ENCODE measurements around the gene CFAP54.

The CFAP54 gene

DNA sequence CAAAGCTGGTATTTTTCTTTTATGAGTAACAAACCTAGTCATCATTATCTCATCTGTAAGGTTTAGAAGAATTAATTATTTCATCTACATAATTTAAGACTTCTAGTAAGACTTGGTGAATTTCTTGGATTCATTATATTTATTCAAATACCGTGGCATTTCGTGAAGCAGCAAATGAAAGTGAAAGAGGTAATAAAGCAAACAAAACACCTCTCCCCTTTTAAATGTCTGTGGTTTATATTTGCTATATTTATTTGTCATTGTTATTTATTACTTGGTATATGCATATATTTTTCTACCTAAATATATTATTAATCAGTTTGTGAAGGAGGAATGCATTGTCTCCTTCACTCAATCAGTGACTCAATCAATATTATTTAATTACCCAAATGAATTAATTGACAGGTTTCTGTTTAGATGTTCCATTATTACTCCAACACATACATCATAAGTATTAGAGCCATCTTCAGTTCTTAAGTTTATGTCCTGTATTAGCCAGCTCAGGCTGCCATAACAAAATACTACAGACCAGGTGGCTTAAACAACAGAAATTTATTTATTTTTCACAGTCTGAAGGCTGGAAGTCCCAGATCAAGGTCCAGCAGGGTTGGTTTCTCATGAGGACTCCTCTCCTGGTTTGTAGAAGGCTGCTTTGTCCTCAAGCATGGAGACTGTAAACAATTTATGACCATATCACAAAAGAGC, 6.6 kb downstream of the CFAP54 start:
- no peak for TF ChIP-seq PAX5 (IDR thresholded peaks at IDR 0.05; ENCODE audit: insufficient read depth, low read length, severe bottlenecking)
- no peak for TF ChIP-seq POLR2A (IDR thresholded peaks at IDR 0.05; ENCODE audit: low read depth, low read length)
- no peak for TF ChIP-seq POLR2AphosphoS5 (IDR thresholded peaks at IDR 0.05; ENCODE audit: low read depth, low read length)
- DNase-seq (ENCODE audit: insufficient read length, low spot score), result no peak

DNA sequence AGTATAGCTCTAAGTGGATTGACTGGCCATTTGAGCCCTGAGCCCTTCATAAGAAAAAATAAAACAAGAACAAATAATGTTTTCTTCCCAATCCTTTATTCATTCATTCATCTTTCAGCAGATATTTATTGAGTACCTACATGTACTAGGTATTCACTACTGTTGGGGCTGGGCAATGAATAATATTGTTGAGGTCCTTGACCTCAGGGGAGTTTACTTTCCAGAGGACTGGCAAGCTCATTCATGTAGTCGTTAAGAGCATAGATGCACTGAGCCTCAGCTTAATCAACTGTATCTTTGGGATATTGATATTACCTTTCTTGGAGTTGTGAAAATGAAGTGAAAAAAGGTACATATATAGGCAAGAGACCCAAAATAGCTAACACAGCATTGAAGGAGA, 7.6 kb downstream of the CFAP54 start:
- FAIRE-seq, result no peak
- TF ChIP-seq POLR2AphosphoS5 (IDR thresholded peaks at IDR 0.05; ENCODE audit: low read depth, low read length) (no peak), POU2F2 (IDR thresholded peaks at IDR 0.05; ENCODE audit: low read depth, low read length) (no peak), POLR2A (IDR thresholded peaks at IDR 0.05; ENCODE audit: low read depth, low read length) (no peak), PAX5 (IDR thresholded peaks at IDR 0.05; ENCODE audit: insufficient read depth, low read length, severe bottlenecking) (no peak), SPI1 (IDR thresholded peaks at IDR 0.05; ENCODE audit: low read depth, low read length) (no peak), TAF1 (IDR thresholded peaks at IDR 0.05; ENCODE audit: low read depth, low read length) (no peak)
- no peak for DNase-seq (ENCODE audit: insufficient read length, low spot score)

More for the DNA sequence above, 6.6 kb downstream of the CFAP54 start:
- FAIRE-seq, result no peak

DNA sequence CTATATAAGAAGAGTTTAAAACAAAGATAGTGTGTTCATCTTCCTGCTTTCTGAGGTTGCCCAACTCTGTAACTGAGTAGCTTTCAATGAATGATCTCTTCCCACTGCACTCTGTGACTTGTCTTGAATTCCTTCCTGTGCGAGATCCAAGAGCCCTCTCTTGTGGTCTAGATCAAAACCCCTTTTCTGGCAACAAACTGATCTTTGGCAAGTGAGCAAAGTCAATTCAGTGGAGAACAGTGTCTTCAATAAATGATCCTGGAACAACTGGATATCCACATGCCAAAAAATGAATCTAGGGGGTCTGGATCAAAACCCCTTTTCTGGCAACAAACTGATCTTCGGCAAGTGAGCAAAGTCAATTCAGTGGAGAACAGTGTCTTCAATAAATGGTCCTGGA, 8.5 kb downstream of the CFAP54 start:
- no peak for FAIRE-seq
- DNase-seq (ENCODE audit: insufficient read length, low spot score), result no peak
- TF ChIP-seq POLR2A (IDR thresholded peaks at IDR 0.05; ENCODE audit: low read depth, low read length), result no peak
- no peak for TF ChIP-seq TAF1 (IDR thresholded peaks at IDR 0.05; ENCODE audit: low read depth, low read length)
- no peak for TF ChIP-seq POU2F2 (IDR thresholded peaks at IDR 0.05; ENCODE audit: low read depth, low read length)
- TF ChIP-seq SPI1 (IDR thresholded peaks at IDR 0.05; ENCODE audit: low read depth, low read length), result no peak
- no peak for TF ChIP-seq POLR2AphosphoS5 (IDR thresholded peaks at IDR 0.05; ENCODE audit: low read depth, low read length)
- no peak for TF ChIP-seq PAX5 (IDR thresholded peaks at IDR 0.05; ENCODE audit: insufficient read depth, low read length, severe bottlenecking)

DNA sequence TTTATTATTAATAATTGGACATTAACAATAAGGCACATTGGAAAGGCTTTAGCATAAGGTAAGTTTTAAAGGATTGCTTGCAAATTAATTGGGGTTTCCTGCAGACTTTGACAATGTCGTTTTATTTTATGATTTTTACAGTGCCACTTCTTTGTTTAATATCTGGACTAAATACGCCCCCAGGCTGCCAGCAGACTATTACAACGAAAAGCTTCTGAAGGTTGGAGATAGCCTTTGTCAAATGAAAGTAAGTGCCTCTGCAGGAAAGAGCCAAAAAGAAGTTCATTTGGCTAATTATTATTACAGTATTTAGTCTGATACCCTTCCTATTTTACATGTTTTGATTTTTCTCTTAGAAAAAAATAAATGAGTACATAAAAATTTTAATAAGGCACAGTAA, 11.3 kb downstream of the CFAP54 start:
- DNase-seq (ENCODE audit: insufficient read length, low spot score) (no peak), FAIRE-seq (no peak)
- no peak for TF ChIP-seq POLR2AphosphoS5 (IDR thresholded peaks at IDR 0.05; ENCODE audit: low read depth, low read length)
- TF ChIP-seq POU2F2 (IDR thresholded peaks at IDR 0.05; ENCODE audit: low read depth, low read length), result no peak
- no peak for TF ChIP-seq POLR2A (IDR thresholded peaks at IDR 0.05; ENCODE audit: low read depth, low read length)
- TF ChIP-seq PAX5 (IDR thresholded peaks at IDR 0.05; ENCODE audit: insufficient read depth, low read length, severe bottlenecking), result no peak
- TF ChIP-seq TAF1 (IDR thresholded peaks at IDR 0.05; ENCODE audit: low read depth, low read length), result no peak
- no peak for TF ChIP-seq SPI1 (IDR thresholded peaks at IDR 0.05; ENCODE audit: low read depth, low read length)

DNA sequence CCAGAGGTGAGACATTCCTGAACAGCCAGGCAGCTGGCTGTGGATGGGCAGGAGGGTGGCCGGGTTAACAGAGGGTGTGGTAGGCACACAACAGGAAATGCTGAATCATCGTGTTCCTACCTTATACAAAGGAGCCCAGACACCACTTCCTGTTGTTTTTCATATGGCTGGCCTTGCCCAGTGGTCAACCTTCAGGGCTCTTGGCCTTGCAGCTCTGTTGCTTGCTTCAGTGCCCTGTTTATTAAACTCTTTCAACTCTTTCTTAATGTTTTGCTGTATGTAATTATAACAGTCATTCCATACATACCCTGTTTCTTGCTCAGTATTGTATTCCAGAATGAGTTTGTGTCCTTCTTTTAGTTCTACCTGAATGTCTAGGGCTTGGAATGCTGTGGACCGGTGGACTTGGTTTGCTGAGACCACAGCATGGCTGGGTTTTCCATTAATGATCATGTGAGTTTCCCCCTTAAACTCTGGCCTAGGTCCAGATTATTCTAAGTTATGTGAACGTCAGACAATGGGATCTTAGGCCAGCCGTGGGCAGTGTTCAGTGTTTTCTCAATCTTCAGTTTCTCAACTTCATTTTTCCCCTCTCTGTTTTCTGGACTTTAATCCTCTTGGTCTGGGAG, 11.9 kb downstream of the CFAP54 start:
- peak; percentile 92 for FAIRE-seq
- DNase-seq (ENCODE audit: insufficient read length, low spot score), result no peak
- TF ChIP-seq TAF1 (IDR thresholded peaks at IDR 0.05; ENCODE audit: low read depth, low read length) (no peak), POLR2A (IDR thresholded peaks at IDR 0.05; ENCODE audit: low read depth, low read length) (no peak), POLR2AphosphoS5 (IDR thresholded peaks at IDR 0.05; ENCODE audit: low read depth, low read length) (no peak), SPI1 (IDR thresholded peaks at IDR 0.05; ENCODE audit: low read depth, low read length) (peak; percentile 59)

DNA sequence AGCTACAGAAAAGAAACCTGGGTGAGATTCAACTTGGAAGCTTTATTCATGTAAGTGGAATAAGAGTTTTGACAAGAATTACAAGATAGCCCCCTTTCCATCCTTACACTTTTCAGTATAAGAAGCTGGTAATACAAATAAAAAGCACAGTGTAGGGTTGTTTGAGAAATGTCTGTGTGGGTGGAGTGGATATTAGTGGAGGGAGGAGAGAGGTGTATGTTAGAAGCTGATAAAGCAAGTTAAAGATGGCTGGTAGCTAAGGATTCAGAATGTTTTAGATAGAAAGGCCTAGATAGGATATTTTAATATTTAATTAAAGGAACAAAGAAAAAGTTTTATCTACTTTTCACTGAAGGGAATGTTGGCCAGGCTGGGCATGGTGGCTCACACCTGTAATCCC, 12.5 kb downstream of the CFAP54 start:
- DNase-seq (ENCODE audit: insufficient read length, low spot score) (no peak), FAIRE-seq (no peak)
- no peak for TF ChIP-seq TAF1 (IDR thresholded peaks at IDR 0.05; ENCODE audit: low read depth, low read length)
- no peak for TF ChIP-seq POU2F2 (IDR thresholded peaks at IDR 0.05; ENCODE audit: low read depth, low read length)
- TF ChIP-seq SPI1 (IDR thresholded peaks at IDR 0.05; ENCODE audit: low read depth, low read length), result no peak
- TF ChIP-seq POLR2AphosphoS5 (IDR thresholded peaks at IDR 0.05; ENCODE audit: low read depth, low read length), result no peak
- no peak for TF ChIP-seq POLR2A (IDR thresholded peaks at IDR 0.05; ENCODE audit: low read depth, low read length)
- TF ChIP-seq PAX5 (IDR thresholded peaks at IDR 0.05; ENCODE audit: insufficient read depth, low read length, severe bottlenecking), result no peak

DNA sequence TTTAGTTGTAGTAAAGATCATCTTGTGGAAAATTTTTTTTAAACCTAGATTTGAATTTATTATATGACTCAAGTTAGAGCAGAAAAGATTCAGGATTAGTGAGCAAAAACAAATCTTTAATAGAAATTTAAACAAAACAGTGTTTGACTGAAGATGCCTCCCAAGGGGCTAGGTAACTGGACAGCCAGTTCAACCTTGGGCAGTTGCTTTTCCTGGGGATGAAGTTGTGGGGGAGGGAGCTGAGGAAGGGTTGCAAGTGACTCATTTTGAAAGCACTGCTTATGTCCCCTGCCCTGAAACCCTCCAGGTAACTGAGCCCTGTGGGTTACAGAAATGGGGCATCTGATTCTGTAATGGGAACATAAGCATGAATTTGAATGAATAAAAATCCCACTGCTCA, 13.1 kb downstream of the CFAP54 start:
- peak; percentile 87 for FAIRE-seq
- TF ChIP-seq SPI1 (IDR thresholded peaks at IDR 0.05; ENCODE audit: low read depth, low read length) (no peak), POU2F2 (IDR thresholded peaks at IDR 0.05; ENCODE audit: low read depth, low read length) (no peak), TAF1 (IDR thresholded peaks at IDR 0.05; ENCODE audit: low read depth, low read length) (no peak), PAX5 (IDR thresholded peaks at IDR 0.05; ENCODE audit: insufficient read depth, low read length, severe bottlenecking) (no peak), POLR2A (IDR thresholded peaks at IDR 0.05; ENCODE audit: low read depth, low read length) (no peak), POLR2AphosphoS5 (IDR thresholded peaks at IDR 0.05; ENCODE audit: low read depth, low read length) (no peak)
- DNase-seq (ENCODE audit: insufficient read length, low spot score), result no peak

DNA sequence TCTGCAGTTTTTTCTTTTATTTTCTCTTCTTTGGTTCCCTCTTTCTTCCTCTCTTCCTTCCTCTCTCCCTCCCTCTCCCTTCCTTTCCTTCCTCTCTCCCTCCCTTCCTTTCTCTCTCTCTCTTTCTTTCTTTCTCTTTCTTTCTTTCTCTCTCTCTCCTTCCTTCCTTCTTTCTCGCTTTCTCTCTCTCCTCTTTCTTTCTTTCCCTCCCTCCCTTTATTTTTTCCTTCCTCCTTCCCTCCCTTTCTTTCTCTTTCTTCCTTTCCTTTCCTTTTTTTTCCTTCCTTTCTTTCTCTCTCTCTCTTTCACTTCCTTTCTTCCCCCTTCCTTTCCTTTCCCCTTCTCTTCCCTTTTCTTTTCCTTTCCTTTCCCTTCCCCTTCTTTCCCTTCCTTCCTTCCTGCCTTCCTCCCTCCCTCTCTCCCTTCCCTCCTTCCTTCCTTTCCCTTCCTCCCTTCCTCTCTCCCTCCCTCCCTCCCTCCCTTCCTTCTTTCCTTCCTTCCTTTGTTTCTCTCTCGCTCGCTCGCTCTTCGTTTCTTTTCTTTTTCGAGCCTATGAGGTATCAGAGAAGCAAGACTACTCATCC, 13.7 kb downstream of the CFAP54 start:
- no peak for DNase-seq (ENCODE audit: insufficient read length, low spot score)
- no peak for TF ChIP-seq POLR2AphosphoS5 (IDR thresholded peaks at IDR 0.05; ENCODE audit: low read depth, low read length)
- no peak for TF ChIP-seq TAF1 (IDR thresholded peaks at IDR 0.05; ENCODE audit: low read depth, low read length)
- no peak for TF ChIP-seq POLR2A (IDR thresholded peaks at IDR 0.05; ENCODE audit: low read depth, low read length)
- TF ChIP-seq SPI1 (IDR thresholded peaks at IDR 0.05; ENCODE audit: low read depth, low read length), result no peak
- TF ChIP-seq PAX5 (IDR thresholded peaks at IDR 0.05; ENCODE audit: insufficient read depth, low read length, severe bottlenecking), result no peak
- TF ChIP-seq POU2F2 (IDR thresholded peaks at IDR 0.05; ENCODE audit: low read depth, low read length), result no peak
- FAIRE-seq, result no peak

DNA sequence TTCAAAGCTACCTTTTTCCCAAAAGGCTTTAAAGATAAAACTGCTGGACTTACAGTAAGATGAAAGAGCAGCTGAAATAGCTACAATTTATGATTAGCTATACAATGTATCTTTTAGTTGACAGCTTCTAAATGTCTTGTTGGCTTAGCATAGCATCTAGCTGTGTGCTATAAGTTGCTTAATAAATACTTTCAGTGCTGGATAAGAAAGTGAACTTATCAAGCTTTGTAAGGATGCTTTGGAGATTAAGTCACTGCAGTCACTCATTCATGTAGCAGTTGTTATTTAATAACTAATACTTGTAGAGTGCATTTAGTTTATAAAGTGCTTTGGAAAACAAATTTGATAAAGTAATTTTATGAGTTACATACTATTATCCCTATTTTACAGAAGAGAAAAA, 14.6 kb downstream of the CFAP54 start:
- peak; percentile 31 for FAIRE-seq
- no peak for TF ChIP-seq POLR2A (IDR thresholded peaks at IDR 0.05; ENCODE audit: low read depth, low read length)
- TF ChIP-seq POU2F2 (IDR thresholded peaks at IDR 0.05; ENCODE audit: low read depth, low read length), result no peak
- no peak for TF ChIP-seq POLR2AphosphoS5 (IDR thresholded peaks at IDR 0.05; ENCODE audit: low read depth, low read length)
- no peak for TF ChIP-seq PAX5 (IDR thresholded peaks at IDR 0.05; ENCODE audit: insufficient read depth, low read length, severe bottlenecking)
- TF ChIP-seq TAF1 (IDR thresholded peaks at IDR 0.05; ENCODE audit: low read depth, low read length), result no peak
- TF ChIP-seq SPI1 (IDR thresholded peaks at IDR 0.05; ENCODE audit: low read depth, low read length), result no peak
- DNase-seq (ENCODE audit: insufficient read length, low spot score), result no peak

All from GM12891 (cell line).